Colon (tissue), 2 donors: ENCODE measurements around the gene KNSTRN.

Experiments used
- FAIRE-seq: peaks from 2 replicates; lab custom pipeline; 2012; peaks lifted over from hg19 to GRCh38; lab: Jason Lieb, UNC
- donor health status: control.
- donor health status: control.

KNSTRN gene

GRCh38 chr15:40435023-40435709, 52.6 kb downstream of the KNSTRN start:
- FAIRE-seq, result no peak

GRCh38 chr15:40435710-40436089, 53.2 kb downstream of the KNSTRN start:
- FAIRE-seq, result no peak

GRCh38 chr15:40436116-40436891, 53.8 kb downstream of the KNSTRN start:
- no peak for FAIRE-seq

GRCh38 chr15:40436892-40437751, 54.6 kb downstream of the KNSTRN start:
- no peak for FAIRE-seq

- FAIRE-seq, result no peak
Observed at GRCh38 chr15:40437752-40438687, 55.5 kb downstream of the KNSTRN start.

GRCh38 chr15:40438712-40439111, 56.2 kb downstream of the KNSTRN start:
- FAIRE-seq, result no peak

- no peak for FAIRE-seq
Observed at GRCh38 chr15:40439461-40439959, 57.0 kb downstream of the KNSTRN start.

GRCh38 chr15:40439960-40440742, 57.6 kb downstream of the KNSTRN start:
- no peak for FAIRE-seq

- no peak for FAIRE-seq
Observed at GRCh38 chr15:40440743-40441564, 58.4 kb downstream of the KNSTRN start, which contains the start of gene BAHD1. Gene BAHD1 (plus strand): TSS chr15:40440953. CDS start chr15:40458465, 17,512 bp downstream.

- FAIRE-seq, result no peak
Observed at GRCh38 chr15:40441565-40442531, 59.3 kb downstream of the KNSTRN start.

GRCh38 chr15:40443255-40443654, 60.7 kb downstream of the KNSTRN start:
- no peak for FAIRE-seq

- no peak for FAIRE-seq
Observed at GRCh38 chr15:40443846-40444245, 61.3 kb downstream of the KNSTRN start.
